Chondrocyte (in vitro differentiated cells): Measurements from ENCODE around the gene CEP131. TPM values are rescaled to one million over a fixed set of nuclear protein-coding genes. Genes with fewer than 3 reads are reported as not detected.

Experiments
- DNase-seq: peaks from one replicate; pipeline ENCODE4 v3.0.0; 2021; ENCODE audit warnings: mixed read lengths, low spot score
- H3K27ac Mint-ChIP-seq: one replicate; pipeline ENCODE4 v1.8.0; 2021; ENCODE audit warnings: mild to moderate bottlenecking, moderate library complexity, mixed read lengths; ENCODE audit not compliant: unreplicated experiment
- H3K27me3 Mint-ChIP-seq: 2 replicates; pipeline ENCODE4 v1.8.0; 2021; ENCODE audit warnings: low read depth, mixed read lengths
- H3K36me3 Mint-ChIP-seq: 2 replicates; pipeline ENCODE4 v1.8.0; 2021; ENCODE audit warnings: low read depth, mixed read lengths
- H3K4me1 Mint-ChIP-seq: 2 replicates; pipeline ENCODE4 v1.8.0; 2021; ENCODE audit warnings: low read depth, mild to moderate bottlenecking, mixed read lengths
- H3K4me3 Mint-ChIP-seq: one replicate; pipeline ENCODE4 v1.8.0; 2021; ENCODE audit warnings: mild to moderate bottlenecking, moderate library complexity, mixed read lengths; ENCODE audit not compliant: unreplicated experiment
- H3K9me3 Mint-ChIP-seq: 2 replicates; pipeline ENCODE4 v1.8.0; 2021; ENCODE audit warnings: low read depth, mixed read lengths
- total RNA-seq: library from RNA; stranded (reverse); gene quantifications from 3 replicates; pipeline ENCODE4 v1.2.1, GENCODE V29; 2021
- TF ChIP-seq, protein P1 (sequence below): fragments of 200-600 bp; sonication (generic); IDR thresholded peaks from 2 replicates; pipeline ENCODE4 v1.5.0; 2021; ENCODE audit warnings: antibody characterized with exemption, mild to moderate bottlenecking, moderate library complexity

Gene CEP131
- total RNA-seq, 1 donor from 2014 or later, result 8.2 TPM

DNA sequence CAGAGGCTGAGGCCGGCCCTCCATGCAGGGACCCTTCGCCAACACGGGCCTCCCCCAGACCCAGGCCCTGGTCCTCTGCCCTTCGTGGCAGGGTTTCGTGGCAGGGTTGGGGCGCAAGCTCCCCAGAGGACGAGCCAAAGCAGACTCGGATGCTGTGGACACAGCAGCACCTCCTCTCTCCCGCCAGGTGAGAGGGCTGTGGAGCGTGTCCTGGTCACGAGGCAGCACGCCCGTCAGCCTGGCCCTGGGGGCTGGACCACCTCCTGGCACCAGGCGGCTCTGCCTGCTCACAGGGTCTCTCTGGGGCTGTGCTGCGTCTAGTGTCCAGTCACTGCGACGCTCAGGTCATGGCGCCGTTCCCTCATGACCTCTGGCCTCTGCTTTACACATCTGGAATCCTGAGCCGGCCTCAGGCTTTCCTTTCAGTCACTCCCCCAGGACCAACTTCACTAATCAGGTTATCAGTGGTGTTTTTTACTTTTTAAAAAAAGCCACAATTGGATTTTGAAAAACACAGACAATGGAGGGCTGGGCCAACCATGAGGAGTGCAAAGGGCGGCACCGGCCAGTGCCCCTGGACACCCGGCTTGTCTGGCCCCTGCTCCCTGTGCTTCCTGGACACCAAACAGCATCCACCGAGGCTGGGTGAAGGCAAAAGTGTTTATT is 21.7 kb upstream of the CEP131 start:
- peaks cover 18% of the 10 kb centered on the region for H3K4me1 Mint-ChIP-seq
- H3K27ac Mint-ChIP-seq, result no peak overlapping the region
- H3K4me3 Mint-ChIP-seq, result no peak overlapping the region
- no peaks in the 10 kb centered on the region for H3K27me3 Mint-ChIP-seq
- no peaks in the 10 kb centered on the region for H3K9me3 Mint-ChIP-seq
- peaks cover 1% of the 10 kb centered on the region for H3K36me3 Mint-ChIP-seq
- TF ChIP-seq, protein P1, sequence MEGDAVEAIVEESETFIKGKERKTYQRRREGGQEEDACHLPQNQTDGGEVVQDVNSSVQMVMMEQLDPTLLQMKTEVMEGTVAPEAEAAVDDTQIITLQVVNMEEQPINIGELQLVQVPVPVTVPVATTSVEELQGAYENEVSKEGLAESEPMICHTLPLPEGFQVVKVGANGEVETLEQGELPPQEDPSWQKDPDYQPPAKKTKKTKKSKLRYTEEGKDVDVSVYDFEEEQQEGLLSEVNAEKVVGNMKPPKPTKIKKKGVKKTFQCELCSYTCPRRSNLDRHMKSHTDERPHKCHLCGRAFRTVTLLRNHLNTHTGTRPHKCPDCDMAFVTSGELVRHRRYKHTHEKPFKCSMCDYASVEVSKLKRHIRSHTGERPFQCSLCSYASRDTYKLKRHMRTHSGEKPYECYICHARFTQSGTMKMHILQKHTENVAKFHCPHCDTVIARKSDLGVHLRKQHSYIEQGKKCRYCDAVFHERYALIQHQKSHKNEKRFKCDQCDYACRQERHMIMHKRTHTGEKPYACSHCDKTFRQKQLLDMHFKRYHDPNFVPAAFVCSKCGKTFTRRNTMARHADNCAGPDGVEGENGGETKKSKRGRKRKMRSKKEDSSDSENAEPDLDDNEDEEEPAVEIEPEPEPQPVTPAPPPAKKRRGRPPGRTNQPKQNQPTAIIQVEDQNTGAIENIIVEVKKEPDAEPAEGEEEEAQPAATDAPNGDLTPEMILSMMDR, result no peak
- DNase-seq, result no peak

DNA sequence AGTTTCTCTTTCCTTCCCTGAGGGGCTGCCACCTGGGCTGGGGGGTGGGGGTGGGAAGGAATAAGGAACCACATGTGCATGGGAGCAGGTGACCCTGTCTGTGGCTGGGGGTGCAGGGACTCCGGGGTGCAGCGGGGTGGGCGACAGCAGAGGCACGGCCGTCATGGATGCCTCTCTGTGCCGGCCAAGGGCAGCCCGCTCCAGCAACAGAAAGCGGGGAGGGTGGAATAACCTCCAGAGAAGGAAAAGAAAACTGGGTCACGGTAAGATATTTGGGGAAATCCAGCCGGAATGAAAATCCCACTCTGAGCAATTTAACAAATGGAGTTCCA is 20.5 kb upstream of the CEP131 start:
- H3K27me3 Mint-ChIP-seq, result no peaks in the 10 kb centered on the region
- no peaks in the 10 kb centered on the region for H3K9me3 Mint-ChIP-seq
- H3K36me3 Mint-ChIP-seq, result peaks cover 1% of the 10 kb centered on the region
- H3K27ac Mint-ChIP-seq, result no peak overlapping the region
- no peak overlapping the region for H3K4me3 Mint-ChIP-seq
- peaks cover 18% of the 10 kb centered on the region for H3K4me1 Mint-ChIP-seq
- no peak for DNase-seq
- TF ChIP-seq, protein P1, result no peak

DNA sequence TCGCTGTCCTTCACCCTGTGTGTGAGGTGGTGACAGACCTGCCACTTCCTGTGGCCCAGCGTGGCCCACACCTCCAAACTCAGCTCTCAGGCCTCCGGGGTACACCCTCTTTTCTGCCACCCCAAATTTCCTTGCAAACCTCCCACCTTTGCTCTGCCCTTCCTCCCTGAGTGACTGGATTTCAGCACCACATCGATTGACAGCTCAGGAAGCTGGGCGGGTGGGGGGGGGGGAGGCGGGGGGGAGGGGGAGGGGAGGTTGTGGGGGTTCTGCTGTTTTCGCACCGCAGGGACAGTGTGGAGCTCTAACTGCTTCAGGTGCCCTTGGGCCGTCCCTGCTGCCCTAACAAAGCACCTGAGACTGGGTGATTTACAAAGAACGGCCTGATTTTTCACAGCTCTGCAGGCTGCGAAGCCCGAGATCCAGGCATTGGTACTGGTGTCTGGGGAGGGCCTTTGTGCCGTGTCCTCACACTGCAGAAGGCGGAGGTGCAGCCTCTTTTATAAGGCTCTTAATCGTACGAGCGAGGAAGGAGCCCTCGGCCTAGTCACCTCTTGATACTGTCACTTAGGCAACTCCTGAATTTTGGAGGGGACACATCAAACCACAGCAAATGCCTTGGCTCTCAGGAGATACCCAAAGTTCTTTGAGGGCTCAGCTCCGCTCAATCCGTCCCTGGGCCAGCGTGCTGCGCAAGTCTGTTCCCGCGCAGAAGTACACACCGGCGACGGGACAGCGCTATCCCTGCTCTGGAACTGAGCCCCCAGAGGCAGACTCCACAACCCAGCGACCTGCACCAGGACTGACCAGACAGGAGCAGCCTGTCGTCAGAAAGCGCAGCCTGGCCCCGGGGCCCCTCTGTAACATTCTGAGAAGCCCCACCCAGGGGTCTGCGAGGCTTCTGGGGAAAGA is 19.9 kb upstream of the CEP131 start:
- Mint-ChIP-seq H3K4me1 (peaks cover 23% of the 10 kb centered on the region), H3K36me3 (peaks cover 1% of the 10 kb centered on the region), H3K9me3 (no peaks in the 10 kb centered on the region), H3K4me3 (no peak overlapping the region), H3K27me3 (no peaks in the 10 kb centered on the region), H3K27ac (no peak overlapping the region)
- TF ChIP-seq, protein P1, result no peak
- no peak for DNase-seq

DNA sequence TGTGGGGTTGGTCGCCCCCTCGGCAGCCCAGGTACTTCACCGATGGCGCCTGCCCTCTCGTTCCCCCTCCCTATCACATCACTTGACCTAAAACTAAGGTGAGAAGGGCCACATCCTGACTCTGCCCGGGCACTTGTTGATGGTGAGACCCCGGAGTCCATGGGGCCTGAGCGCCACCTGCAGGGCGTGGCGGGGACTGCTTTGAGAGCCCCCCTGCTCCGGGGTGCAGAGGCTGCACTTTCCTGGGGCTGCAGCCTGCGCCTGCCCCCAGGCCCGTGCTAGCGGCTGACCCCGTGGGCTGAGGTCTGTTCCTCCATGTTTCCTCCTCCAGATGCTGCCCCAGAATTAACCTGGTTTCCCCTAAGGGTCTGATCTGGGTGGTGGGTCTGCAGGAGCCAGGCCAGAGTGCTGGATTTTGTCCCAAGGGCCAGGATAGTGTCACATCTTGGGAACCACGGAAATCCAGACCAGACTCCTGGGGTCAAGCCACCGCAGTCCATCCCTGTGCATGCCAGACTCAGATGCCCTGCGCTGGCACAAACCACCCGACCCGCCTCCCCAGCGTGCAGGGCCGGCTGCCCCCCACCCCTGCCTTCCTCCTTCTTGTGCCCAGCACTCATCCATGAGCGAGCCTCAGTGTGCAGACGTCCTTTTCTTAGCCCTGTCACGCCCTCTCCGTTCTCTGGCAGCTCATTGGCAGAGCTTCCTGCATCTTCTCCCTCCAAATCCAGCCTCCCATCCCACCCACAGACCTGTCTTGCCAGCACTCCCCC is 19.1 kb upstream of the CEP131 start:
- Mint-ChIP-seq H3K4me3 (no peak overlapping the region), H3K27ac (peak overlapping the region; percentile 54), H3K9me3 (no peaks in the 10 kb centered on the region), H3K27me3 (no peaks in the 10 kb centered on the region), H3K36me3 (peaks cover 1% of the 10 kb centered on the region), H3K4me1 (peaks cover 29% of the 10 kb centered on the region)
- DNase-seq, result no peak
- TF ChIP-seq, protein P1, result peak; percentile 82

DNA sequence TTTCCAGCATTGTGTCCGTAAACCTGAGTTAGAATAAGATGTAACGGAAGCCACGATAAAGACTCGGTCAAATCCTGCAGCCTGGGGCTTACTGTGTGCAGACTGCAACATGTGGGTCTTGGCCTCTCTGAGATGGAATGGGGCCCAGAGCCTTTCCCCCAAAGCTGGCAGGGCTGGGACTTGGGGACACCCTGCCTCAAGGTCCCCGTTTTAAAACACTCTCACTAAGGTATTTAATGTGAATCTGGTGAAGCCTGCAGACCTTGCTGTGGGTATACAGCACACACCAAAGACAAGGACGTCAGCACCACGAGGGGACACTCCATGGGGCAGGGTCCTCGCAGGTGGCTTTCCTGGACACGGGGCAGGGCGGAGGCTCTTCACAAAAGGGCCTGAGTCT is 18.4 kb upstream of the CEP131 start:
- no peaks in the 10 kb centered on the region for H3K27me3 Mint-ChIP-seq
- H3K36me3 Mint-ChIP-seq, result peaks cover 1% of the 10 kb centered on the region
- peaks cover 29% of the 10 kb centered on the region for H3K4me1 Mint-ChIP-seq
- no peaks in the 10 kb centered on the region for H3K9me3 Mint-ChIP-seq
- TF ChIP-seq, protein P1, result no peak
- DNase-seq, result no peak
- H3K4me3 Mint-ChIP-seq, result no peak overlapping the region
- no peak overlapping the region for H3K27ac Mint-ChIP-seq
